ENCODE measurements around the gene SLC22A24.

DNA sequence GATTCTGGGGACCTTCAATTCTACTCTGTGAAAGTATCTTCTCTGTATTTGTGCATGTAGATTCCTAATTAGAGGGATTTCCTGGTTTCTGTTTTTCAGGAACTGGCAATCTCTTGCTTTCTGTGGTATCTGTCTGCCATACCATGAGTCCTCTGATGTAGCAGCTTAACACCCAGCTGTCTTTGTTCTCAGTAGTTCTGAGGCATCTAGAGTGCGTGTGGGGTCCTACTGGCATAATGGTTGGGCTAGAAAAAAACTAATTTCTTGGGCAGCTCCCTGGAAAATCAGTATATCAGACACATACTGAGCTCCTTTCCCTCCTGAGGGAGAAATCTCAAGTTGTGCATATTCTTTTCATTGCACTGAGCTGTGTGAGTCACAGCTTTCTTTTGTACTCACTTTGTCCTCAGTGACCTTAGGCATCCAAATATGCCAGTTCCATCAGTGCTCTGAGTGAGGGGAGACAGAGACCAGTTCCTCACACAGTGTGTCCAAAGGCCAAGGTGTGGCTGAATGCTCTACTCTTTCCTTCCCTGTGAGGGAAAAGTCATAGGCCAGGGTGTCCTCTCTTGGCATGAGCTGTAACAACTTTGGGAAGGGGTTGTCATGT, 35.5 kb upstream of the SLC22A24 start:
- TF ChIP-seq, protein P1, sequence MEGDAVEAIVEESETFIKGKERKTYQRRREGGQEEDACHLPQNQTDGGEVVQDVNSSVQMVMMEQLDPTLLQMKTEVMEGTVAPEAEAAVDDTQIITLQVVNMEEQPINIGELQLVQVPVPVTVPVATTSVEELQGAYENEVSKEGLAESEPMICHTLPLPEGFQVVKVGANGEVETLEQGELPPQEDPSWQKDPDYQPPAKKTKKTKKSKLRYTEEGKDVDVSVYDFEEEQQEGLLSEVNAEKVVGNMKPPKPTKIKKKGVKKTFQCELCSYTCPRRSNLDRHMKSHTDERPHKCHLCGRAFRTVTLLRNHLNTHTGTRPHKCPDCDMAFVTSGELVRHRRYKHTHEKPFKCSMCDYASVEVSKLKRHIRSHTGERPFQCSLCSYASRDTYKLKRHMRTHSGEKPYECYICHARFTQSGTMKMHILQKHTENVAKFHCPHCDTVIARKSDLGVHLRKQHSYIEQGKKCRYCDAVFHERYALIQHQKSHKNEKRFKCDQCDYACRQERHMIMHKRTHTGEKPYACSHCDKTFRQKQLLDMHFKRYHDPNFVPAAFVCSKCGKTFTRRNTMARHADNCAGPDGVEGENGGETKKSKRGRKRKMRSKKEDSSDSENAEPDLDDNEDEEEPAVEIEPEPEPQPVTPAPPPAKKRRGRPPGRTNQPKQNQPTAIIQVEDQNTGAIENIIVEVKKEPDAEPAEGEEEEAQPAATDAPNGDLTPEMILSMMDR (conservative IDR thresholded peaks at IDR 0.05) = no peak
- TF ChIP-seq EZH2 (IDR thresholded peaks at IDR 0.05; ENCODE audit: low read depth) = no peak

All from PC-9 (cell line).